ENCODE results near the gene IL17RB.

DNA sequence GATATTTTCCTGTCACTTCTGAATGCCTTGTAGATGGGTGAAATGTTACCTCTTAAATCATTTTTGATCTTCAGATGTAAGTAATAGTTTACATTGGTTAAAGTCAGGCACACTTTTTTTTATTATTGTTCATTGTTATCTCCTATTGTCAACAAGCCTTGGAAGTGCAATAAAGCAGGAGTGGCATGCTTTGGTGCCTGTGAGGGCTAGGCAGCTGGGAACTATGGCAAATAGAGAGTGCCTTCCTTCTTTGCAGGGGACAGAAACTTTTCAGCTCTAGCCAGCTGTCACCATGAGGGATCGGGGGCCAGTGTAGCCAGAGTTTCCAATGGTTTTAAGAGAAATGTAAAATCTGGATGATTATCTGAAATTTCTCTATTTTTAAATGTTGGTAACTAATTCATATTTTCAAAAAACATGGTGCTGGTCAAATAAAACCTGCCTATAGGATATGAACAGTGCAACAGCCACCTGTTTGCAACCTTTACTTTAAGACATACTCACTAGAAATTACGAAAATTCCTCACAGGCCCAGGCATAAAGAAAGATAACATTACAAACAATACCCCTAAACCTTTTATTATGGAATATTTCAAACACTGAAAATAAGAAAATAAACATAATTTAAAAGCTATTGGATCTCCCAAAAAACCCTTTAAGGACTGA, 54.4 kb downstream of the IL17RB start:
- no peak for TF ChIP-seq EZH2phosphoT487 (IDR thresholded peaks at IDR 0.05; ENCODE audit: insufficient read depth, low read depth)
- no peak for TF ChIP-seq EZH2 (IDR thresholded peaks at IDR 0.05; ENCODE audit: insufficient read depth, poor library complexity, severe bottlenecking)

Measured in GM23248 (cell line).